ENCODE measurements around the gene RAMACL.
"Not testable (repeated sequence)": the region's sequence is repeated elsewhere in the genome, so short reads cannot be mapped to it uniquely, and the experiment has no call there.

RAMACL gene

DNA sequence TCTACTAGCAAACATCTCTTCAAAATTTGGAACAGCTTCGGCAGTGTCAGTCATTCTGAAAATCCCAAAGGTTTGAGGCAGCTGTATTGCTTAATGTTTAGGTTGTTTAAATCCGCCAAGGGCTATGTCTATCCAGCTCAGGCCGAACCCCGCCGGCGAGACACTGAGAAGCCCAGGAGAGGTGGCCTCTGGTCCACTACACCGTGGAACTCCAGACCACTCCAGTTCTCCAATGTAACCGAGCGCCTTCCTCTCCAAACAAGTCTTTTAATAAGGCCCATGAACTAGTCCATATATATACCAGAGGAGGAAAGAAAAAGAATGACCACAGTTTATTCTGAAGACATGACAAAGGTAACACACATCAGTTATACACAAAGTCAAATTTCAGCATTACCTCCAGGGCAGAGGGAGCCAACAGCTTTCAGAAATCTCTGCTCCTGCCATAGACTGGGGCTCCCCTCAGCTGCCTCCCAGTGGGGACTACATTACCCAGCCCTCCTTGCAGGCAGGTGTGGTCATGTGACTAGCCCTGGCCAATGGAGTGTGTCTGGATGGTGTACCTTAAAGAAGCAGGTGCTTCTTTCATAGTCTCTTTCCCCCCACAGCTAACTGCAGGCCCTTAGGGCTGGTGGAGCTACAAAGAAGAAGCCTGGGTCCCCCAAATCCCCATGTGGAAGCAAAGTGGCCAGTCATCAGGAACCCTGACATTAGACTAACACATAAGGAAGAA lies at the start of gene RAMACL:
Gene RAMACL (minus strand): TSS at position 255 of the 733 bp plus-strand sequence. CDS start 201 bp downstream, at position 54.
- no peak for DNase-seq

DNA sequence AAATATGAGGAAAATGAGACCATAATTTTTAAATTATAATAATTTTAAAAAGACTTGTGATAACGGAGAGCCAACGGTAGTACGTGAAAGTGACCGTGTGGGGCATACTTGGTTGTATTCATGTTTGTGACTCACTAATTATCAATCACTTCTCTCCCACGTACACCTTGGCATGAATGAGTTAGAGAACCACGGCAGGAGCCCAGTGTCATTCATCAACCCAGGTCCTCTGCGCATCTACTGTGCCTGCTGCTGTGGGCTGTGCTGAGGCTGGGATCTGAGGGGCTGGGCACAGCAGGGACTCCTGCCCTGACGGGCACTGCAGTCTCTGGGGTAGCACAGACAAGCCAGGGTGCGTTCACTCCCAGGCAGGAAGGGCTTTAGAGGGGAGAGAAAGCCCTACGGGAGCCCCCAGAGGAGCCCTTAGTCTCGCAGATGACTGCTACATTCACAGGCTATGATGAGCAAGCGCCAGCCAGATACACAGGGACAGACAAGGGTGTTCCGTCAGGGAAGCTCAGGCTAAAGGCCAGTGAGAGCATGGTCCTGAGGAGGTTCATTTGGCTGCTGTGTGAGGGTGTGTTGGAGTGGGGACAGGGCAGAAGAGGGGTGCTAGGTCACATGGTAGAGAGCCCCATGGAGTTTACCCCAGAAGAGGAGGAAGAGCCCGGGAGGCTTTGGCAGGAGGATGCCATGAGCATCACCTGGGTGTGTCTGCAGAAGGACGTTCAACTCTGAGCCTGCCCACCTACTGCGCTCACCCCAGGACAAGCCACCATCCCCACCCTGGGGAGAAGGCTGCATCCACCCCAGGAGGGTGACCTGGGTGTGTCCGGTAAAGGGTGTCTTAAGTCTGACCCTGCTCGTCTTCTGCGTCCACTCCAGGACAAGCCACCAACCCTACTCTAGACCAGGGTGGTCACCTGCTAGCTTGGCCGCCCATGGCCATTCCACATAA lies 48.8 kb upstream of the RAMACL start:
- DNase-seq, result no peak

DNA sequence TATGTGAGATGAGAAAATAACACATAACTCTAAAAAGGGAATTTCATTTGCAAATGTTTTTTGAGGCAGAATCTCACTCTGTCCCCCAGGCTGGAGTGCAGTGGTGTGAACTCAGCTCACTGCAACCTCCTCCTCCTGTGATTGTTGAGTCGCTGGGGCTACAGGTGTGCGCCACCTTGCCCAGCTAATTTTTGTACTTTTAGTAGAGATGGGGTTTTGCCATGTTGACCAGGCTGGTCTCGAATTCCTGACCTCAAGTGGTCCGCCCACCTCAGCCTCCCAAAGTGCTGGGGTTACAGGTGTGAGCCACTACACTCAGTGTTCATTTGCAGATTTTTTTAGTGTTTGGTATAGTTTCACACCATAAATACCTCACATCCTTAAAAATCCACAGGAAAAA lies 48.1 kb upstream of the RAMACL start:
- not testable (repeated sequence) for DNase-seq

DNA sequence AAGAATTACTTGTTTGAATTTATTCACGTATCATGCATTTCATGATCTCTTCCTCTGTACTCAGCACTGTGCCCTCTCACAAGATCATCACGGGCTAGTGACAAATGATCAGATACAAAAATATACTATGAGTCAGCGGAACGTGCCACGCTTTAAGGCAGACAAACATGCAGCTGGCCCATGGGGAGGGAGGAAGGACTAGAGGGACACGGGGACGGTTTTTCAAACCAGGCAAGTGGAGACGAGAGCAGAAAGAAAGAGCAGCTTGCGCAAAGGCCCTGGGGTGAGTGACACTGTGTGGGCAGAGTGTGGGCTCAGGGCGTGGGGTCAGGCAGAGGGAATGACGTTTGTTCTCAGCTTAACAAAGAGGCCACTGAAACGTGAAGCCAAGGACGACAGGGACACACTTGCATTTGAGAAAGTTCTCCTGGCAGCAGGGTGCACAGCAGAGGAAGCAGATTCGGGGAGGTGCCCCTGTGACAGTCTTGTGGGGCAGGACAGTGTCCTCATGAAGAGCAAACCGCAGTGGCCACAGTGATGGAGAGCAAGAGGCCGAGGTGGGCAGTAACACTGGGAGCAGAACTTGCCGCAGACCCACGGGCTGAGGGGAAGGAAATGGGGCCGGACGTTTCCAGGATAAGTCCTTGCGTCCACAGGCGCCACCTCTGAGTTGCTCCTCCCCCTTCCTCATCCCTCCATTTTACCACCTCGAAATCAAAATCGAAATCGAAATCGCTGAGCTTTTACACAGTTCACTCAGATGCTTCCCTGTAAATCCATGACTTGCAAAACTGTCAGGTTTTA lies 47.5 kb upstream of the RAMACL start:
- no peak for DNase-seq

DNA sequence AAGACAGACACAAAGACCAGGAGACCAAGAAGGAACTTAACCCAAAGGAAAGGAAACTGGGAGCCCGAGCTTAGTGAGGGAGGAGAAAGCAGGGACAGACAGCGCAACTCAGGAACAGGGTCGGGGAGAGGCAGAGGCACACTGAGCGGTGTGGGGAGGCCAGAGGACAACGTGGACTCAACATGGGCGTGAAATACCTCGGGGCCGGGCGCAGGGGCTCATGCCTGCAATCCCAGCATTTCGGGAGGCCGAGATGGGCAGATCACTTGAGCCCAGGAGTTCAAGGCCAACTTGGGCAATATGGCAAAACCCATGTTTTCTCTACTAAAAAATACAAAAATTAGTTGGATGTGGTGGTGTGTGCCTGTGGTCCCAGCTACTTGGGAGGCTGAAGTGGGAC lies 46.3 kb upstream of the RAMACL start:
- DNase-seq, result no peak

DNA sequence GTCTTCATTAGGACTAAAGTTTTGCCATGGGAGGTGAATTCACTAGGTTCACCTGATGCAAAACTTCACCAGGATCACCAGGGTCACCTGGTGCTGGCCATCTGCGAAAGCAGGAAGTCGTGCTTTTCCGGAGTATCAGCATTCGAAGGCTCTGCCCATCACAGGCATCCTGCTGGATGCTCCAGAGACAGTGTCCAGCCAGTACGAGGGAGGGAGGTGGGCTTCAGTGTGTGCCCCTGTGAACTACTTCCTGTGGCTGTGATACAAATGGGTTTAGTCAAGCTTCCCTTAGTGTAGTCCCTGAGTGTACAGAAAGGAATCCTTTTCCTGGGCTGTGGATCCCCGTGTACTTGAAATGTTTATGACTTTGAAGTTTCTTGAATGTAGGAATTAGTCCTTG lies 44.0 kb upstream of the RAMACL start:
- no peak for DNase-seq

DNA sequence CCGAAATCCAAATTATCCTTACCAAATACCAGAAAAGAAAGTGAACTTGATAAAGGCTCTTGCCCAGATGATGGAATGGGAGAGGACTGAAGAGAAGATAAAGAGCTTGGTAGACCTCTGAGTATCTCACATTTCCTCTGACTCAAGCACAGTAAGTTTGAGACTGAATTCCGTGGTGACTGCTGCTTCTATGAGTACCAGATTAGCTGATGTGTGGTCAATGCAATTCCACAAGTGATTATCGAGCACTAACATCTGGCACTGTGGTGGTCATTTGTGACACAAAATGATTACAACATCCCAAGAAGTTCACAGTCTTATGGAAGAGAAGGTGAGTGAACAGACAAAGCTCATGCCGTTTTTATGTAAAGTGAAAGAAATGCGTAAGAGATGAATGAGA lies 43.1 kb upstream of the RAMACL start:
- no peak for DNase-seq

DNA sequence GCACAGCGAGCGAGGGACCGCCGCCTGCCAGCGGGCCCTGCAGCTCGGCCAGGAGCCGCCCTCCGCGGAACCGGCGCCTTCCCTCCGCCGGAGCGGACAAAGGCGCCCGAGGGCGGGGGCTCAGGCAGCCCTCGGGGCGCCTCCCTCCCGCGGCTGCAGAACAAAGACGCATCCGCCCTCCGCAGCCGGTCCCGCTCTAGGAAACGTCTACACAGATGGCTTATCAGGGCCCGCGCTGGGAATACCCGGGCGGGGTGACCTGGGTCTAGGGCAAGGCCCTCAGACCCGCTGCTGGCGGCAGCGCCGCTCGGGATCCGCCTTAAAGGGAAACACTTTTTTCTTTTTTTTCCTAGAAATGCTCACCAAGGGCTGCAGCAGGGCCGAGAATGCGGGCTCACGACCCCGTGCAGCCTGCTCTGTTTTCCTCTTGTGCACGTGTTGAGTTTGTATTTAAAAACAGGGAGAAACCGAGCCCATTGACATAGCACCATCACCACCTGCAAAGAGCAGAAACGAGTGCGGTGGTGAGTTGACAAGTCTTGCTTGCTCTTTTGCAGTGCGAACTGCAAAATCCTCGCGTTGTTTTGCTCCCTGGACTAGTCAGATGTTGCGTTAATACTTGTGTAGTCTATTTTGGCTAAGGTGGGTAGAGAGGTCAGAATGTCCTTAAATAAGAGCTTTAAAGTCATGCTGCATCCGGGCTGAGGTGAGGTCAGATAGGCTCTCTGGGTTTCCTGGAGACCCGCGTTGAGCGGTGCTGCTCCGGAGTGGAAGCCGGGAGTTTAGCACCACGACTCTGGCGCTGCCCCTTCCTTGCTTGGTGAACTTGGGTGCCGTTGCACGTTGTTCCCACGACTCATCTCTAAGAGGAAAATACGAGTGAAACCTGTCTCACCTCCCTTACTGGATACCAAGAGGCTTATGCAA lies 41.7 kb upstream of the RAMACL start:
- DNase-seq, result peak; percentile 5

DNA sequence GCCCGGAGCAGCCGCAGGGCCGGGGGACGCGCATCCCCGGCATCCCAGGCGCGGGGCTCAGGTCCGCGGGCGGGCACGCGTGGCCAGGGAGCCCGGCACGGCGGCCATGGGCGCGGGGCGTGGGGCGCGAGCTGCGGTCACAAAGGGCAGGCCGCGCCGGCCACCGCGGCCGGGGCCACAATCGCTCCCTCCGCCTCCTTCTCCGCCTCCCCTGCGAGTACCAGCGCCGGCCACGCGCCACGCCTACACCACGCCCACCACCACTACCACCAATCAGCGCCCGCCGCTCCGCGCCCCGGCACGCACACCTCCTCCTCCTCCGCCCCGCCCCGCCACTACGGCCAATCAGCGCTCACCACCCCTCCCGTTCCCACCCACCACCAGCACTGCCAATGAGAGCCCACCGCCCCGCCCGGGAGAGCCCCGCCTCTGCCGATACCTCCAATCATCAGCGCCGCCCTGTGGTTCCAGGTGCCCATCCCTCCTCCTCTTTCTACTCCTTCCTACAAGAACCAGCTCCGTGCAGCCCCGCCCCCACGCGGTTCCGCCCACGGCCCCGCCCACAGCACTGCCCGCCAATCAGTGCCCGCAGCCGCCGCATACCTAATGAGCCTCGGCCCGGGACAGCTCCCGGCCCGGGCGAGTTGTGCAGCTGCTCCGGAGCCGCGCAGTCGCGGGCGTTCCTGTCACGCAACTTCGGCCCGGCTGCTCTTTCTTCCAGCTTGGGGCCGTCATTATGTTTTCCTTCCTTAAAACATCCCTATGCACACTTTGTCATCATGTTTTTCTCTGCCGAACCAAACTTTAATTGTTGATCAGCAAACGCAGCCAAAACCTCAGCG lies 40.8 kb upstream of the RAMACL start, which contains the start of gene RPS6KA2:
Gene RPS6KA2 (minus strand): TSS at position 219 of the 842 bp plus-strand sequence. CDS start 232 bp downstream, outside the sequence.
- peak; percentile 64 for DNase-seq

DNA sequence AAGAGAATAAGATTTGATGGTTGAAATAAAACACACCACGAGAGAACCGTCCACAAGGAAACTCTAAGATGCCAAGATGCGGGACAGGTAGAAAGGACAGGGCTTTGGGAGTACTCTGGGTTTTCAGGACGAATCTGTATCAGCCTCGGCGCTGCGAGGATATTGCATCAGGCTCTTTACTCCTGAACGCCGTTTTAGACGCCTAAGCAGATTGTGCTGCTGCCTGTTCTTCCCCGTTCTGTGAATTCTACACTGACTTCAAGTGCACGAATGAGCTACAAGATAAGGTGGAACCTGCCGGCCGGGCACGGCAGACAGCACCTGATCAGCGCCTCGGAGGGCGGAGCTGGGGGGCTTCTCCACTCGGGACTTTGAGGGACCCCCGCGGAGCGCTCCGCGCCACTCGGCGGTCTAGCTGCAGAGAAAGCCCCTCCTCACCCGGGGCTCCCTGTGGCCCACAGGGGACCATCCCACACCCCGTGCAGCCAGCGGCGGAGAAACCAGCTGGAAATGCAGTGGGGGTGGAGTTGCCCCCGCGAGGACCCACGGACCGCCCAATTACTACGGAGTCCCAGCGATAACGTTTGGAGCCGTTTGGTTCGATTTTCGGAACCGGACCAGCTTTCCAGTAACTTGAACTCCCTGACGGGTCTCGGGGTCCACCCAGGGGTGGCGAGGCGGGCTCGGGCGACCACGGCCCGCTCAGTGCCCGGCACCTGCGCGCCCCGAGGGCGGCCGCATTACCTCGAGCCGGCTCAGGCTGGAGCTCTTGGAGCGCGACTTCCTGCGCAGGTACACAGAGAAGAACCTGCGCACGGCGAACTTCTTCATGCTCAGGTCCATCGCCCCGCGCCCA lies 39.9 kb upstream of the RAMACL start:
- DNase-seq, result no peak

DNA sequence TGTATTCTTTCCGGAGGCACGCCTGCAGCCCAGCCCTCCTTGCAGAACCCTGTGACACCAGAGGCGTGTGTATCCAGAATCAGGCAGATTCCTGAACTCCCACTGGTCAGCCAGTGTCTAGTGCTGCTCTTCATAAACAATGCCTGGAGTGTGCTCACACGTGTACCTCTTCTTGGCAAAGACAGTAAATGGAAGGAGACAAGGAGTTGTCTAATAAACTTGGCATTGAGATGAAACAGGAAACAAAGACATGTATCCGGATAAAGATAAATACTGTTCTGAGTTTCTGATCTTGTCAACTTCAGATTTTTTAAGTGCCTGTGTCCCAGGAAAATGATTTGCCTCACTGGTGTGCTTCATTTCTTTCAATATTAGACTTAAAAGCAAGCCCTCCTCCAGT lies 38.9 kb upstream of the RAMACL start:
- DNase-seq, result no peak

DNA sequence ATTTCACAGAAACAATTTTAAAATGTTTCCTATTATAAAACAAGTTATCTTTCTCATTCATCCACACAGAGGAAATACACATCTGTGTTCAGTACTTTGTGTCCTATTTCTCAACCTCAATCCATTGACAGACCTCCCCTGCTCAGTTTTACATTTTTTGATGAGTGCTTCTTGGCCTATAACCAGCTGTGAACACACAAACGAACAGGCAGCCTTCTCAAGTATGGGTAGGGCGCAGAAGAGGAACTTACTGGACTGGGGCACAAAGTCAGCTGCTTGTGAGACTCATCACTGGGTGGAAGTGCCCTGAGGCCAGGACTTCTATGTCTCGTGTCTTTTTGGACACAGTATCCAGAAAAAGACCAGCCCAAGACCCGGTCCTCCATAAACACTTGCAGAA lies 37.8 kb upstream of the RAMACL start:
- DNase-seq, result no peak

DNA sequence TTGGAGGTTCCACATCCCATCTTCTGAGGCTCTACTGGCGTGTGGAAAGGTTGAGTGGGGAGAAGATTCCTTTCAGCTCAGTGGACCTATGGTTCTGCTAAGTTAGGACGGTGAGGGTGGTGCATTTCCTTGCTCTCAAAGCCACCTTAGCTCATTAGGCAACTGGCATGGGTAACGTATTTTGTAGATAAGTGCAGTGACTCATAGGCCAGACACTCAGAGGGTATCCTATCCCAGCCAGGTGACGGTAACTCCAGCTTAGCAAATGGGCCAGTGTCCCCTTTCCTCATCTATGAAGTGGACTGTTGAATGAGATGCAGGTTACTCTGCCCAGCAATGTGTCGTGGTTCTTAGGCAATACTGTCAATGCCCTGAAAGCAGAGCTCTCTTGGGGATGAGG lies 36.8 kb upstream of the RAMACL start:
- DNase-seq, result no peak

DNA sequence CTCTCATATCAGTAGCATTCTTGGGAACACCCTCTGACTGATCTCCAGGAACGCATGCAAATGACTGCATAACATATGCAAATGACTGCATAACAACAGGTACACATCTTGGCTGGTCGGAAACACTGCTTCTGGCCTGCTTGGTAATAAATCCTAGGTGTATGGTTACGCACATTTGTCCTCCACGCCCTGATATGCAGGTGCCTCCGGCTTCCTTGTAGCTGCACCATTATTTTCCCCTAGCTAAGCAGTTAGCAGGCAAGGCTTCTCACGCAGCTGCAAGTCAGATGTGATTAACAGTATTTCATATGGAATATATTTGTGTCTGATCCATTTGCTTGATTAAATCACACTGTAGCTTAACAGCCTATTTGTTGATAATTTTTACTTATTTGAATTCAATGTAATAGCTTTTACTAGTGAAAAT lies 34.6 kb upstream of the RAMACL start:
- DNase-seq, result no peak

DNA sequence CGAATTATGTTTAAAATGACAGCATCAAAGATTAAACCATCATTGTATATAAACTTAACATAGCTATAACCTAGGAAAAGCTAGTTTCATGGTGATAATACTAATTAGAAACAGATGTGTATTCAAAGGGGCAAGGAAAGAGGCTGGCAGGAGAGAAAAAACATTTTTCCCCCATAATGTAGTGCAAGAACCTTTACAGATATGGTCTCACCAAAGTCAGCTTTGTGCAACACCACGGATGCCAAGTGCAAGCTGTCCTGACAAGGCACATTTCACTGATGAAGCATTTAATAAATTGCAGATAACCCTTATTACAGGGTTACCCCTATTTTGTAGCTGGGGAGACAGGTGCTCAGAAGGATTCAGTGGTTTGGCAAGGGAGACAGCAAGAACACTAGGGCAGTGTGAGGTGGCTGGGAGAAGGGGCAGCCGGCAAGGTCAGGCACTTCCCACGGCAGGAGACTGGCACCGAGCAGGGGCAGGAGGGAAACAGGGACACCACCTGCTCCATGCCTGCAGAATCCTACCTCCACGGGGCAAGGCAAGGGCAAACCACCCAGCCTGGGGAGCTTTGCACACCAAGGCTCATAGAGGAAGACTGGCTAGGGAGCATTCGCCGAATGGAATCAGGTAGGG lies 34.1 kb upstream of the RAMACL start:
- no peak for DNase-seq

DNA sequence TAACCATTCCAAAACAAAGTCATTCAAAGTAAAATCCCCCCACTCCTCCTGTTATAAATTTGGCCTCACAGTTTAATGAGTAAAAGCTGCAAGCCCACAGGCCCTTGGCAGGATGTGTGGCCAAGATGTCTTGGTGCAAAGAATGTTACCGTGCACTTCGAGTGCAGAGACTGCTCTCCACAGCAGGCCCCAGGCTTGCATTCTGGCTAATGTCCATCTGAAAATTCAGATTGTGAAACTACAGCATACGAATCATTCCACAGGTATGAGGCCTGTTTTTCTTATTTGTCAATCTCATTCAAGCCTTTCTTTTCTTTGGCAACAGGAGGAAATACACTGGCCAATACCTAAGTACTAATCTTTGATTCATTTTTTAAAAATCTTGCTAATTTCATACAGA lies 33.4 kb upstream of the RAMACL start:
- no peak for DNase-seq

DNA sequence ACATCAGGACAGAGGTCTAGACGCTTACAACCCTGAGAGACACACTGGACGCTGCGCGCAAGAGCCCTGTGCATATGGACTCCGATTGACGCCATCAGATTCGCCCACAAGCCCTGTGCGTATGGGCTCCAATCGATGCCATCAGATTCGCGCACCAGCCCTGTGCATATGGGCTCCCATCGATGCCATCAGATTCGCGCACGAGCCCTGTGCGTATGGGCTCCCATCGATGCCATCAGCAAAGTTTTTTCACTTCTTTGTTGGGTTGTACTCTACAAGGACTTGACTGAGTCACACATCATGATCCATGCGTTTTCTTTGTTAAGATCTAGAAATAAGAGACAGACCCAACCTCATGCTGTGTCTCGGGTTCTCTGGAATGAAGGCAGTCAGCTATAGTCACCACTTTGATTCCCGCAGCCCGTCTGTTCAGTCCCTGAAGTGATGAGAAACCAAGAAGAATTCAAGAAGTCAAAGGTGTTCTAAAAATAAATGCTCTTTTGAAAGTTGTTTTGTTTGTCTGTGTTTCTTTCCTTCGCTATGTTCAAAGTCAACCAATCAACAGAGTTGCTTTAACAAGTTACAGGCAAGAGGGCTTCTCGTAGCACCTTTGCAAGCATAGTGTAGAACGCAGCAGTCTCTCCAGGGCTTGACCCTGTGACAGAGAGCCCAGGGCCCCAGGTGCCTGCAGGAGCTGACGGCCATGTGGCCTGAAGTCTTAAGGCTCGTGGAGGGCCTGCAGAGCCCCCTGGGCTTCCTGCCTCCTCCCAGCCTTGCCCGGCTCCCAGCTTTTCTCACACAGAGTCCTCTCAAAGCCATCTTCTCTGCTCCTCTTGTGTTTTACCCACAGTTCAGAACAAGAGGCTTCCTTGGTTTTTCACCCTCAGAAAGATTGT lies 32.6 kb upstream of the RAMACL start:
- no peak for DNase-seq

DNA sequence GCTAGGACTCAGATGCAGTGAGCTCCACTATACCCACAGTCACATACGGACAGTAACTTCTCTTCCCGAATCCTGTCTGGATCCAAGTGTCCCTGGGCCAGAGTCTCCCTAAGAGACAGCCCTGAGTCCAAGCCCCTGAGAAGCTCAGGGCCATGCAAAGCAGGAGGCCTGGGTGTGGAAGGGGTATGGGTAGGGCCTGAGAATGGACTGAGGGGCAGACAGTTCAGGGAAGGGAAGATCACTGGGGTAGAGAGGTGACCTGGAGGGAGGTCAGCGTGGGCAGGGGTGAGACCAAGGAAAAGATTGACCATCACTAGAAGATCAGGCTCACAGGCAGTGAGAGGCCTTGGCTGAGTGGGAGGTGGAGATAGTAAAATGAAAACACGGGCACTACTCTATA lies 31.8 kb upstream of the RAMACL start:
- no peak for DNase-seq

Measured in NCI-H2081 treated with DMSO at 0.1 percent for 48 hours (cell line).